GM21390 (cell line): ENCODE measurements around the gene RBKS.
A peak's percentile ranks its signal among the peaks of the same experiment; 100 is the strongest.

ENCODE experiments used
- ATAC-seq: cut with Tn5 transposase; IDR thresholded peaks from one replicate; pipeline ENCODE4 v1.9.1; 2021; ENCODE audit not compliant: unreplicated experiment

The RBKS gene

GRCh38 chr2:27803046-27803445, 87.1 kb downstream of the RBKS start:
- ATAC-seq = no peak

- no peak for ATAC-seq
These were observed 87.6 kb downstream of the RBKS start for GRCh38 chr2:27802547-27802946.

- ATAC-seq = no peak
These were observed 89.3 kb downstream of the RBKS start for GRCh38 chr2:27800856-27801255.

- ATAC-seq = no peak
These were observed 90.6 kb downstream of the RBKS start for GRCh38 chr2:27799646-27800010.

GRCh38 chr2:27798948-27799645, 91.1 kb downstream of the RBKS start:
- no peak for ATAC-seq

- no peak for ATAC-seq
These were observed 91.7 kb downstream of the RBKS start for GRCh38 chr2:27798486-27798885.

- ATAC-seq = no peak
These were observed 92.3 kb downstream of the RBKS start for GRCh38 chr2:27797841-27798240.

GRCh38 chr2:27796791-27797765, 93.1 kb downstream of the RBKS start:
- no peak for ATAC-seq

- ATAC-seq = no peak
These were observed 94.3 kb downstream of the RBKS start for GRCh38 chr2:27795868-27796277.

GRCh38 chr2:27795093-27795834, 94.9 kb downstream of the RBKS start:
- ATAC-seq = no peak

GRCh38 chr2:27792759-27793158, 97.4 kb downstream of the RBKS start:
- no peak for ATAC-seq

- ATAC-seq = no peak
These were observed 99.4 kb downstream of the RBKS start for GRCh38 chr2:27790796-27791195.

- no peak for ATAC-seq
These were observed 107.5 kb downstream of the RBKS start for GRCh38 chr2:27782701-27783100.

- no peak for ATAC-seq
These were observed 108.7 kb downstream of the RBKS start for GRCh38 chr2:27781496-27781895.

GRCh38 chr2:27779417-27780055, 110.7 kb downstream of the RBKS start:
- ATAC-seq = no peak

GRCh38 chr2:27776696-27777095, 113.5 kb downstream of the RBKS start:
- ATAC-seq = no peak

GRCh38 chr2:27776097-27776496, 114.1 kb downstream of the RBKS start:
- no peak for ATAC-seq

GRCh38 chr2:27773959-27774358, 116.2 kb downstream of the RBKS start:
- ATAC-seq = no peak

- no peak for ATAC-seq
These were observed 117.4 kb downstream of the RBKS start for GRCh38 chr2:27772804-27773203.

GRCh38 chr2:27771548-27772335, 118.4 kb downstream of the RBKS start, which contains the start of gene MRPL33:
Gene MRPL33 (plus strand): TSS chr2:27771719. CDS start chr2:27771778, 59 bp downstream.
- peak; percentile 95 for ATAC-seq
